ENCODE results near the gene ATP5MK.
"Not testable (repeated sequence)": the region's sequence is repeated elsewhere in the genome, so short reads cannot be mapped to it uniquely, and the experiment has no call there.

Gene ATP5MK

GRCh38 chr10:103431902-103432301 lies 35.6 kb upstream of the ATP5MK start:
- WGBS (ENCODE audit: insufficient coverage, insufficient read length) = no CpG with 5 or more reads among the region's 8 CpGs

GRCh38 chr10:103429647-103430046 lies 33.4 kb upstream of the ATP5MK start:
- WGBS (ENCODE audit: insufficient coverage, insufficient read length) = no CpG with 5 or more reads among the region's 5 CpGs

More at GRCh38 chr10:103431902-103432301, 35.6 kb upstream of the ATP5MK start:
- no peak overlapping the region for H3K27ac ChIP-seq (ENCODE audit: low read length)
- no peak for DNase-seq (ENCODE audit: low read depth, low spot score)
- no peaks in the 10 kb centered on the region for H3K9me3 ChIP-seq (ENCODE audit: control insufficient read depth, insufficient read depth, low read length)
- H3K36me3 ChIP-seq (ENCODE audit: control insufficient read depth, insufficient read depth, low read length) = peaks cover 41% of the 10 kb centered on the region; the same call in 1 of the 2 replicates
- no peaks in the 10 kb centered on the region for H3K27me3 ChIP-seq (ENCODE audit: control insufficient read depth, insufficient read depth, low read length)
- no peaks in the 10 kb centered on the region for H3K4me1 ChIP-seq (ENCODE audit: control insufficient read depth, insufficient read depth, low read length)
- H3K4me3 ChIP-seq (ENCODE audit: low read length) = no peak overlapping the region

GRCh38 chr10:103428989-103429643 lies 32.8 kb upstream of the ATP5MK start:
- Histone ChIP-seq H3K4me1 (ENCODE audit: control insufficient read depth, insufficient read depth, low read length) (no peaks in the 10 kb centered on the region), H3K4me3 (ENCODE audit: low read length) (no peak overlapping the region), H3K9me3 (ENCODE audit: control insufficient read depth, insufficient read depth, low read length) (no peaks in the 10 kb centered on the region), H3K27me3 (ENCODE audit: control insufficient read depth, insufficient read depth, low read length) (no peaks in the 10 kb centered on the region), H3K27ac (ENCODE audit: low read length) (no peak overlapping the region), H3K36me3 (ENCODE audit: control insufficient read depth, insufficient read depth, low read length) (peaks cover 37% of the 10 kb centered on the region)
- no peak for DNase-seq (ENCODE audit: low read depth, low spot score)
- WGBS (ENCODE audit: insufficient coverage, insufficient read length) = no CpG with 5 or more reads among the region's 5 CpGs

More at GRCh38 chr10:103429647-103430046, 33.4 kb upstream of the ATP5MK start:
- Histone ChIP-seq H3K36me3 (ENCODE audit: control insufficient read depth, insufficient read depth, low read length) (peaks cover 40% of the 10 kb centered on the region), H3K27me3 (ENCODE audit: control insufficient read depth, insufficient read depth, low read length) (no peaks in the 10 kb centered on the region), H3K4me3 (ENCODE audit: low read length) (no peak overlapping the region), H3K27ac (ENCODE audit: low read length) (no peak overlapping the region), H3K4me1 (ENCODE audit: control insufficient read depth, insufficient read depth, low read length) (no peaks in the 10 kb centered on the region), H3K9me3 (ENCODE audit: control insufficient read depth, insufficient read depth, low read length) (no peaks in the 10 kb centered on the region)
- DNase-seq (ENCODE audit: low read depth, low spot score) = no peak

GRCh38 chr10:103427866-103428265 lies 31.6 kb upstream of the ATP5MK start:
- no CpG with 5 or more reads among the region's 9 CpGs for WGBS (ENCODE audit: insufficient coverage, insufficient read length)
- no peak for DNase-seq (ENCODE audit: low read depth, low spot score)
- no peaks in the 10 kb centered on the region for H3K4me1 ChIP-seq (ENCODE audit: control insufficient read depth, insufficient read depth, low read length)
- no peak overlapping the region for H3K4me3 ChIP-seq (ENCODE audit: low read length)
- no peak overlapping the region for H3K27ac ChIP-seq (ENCODE audit: low read length)
- no peaks in the 10 kb centered on the region for H3K9me3 ChIP-seq (ENCODE audit: control insufficient read depth, insufficient read depth, low read length)
- peaks cover 42% of the 10 kb centered on the region for H3K36me3 ChIP-seq (ENCODE audit: control insufficient read depth, insufficient read depth, low read length)
- H3K27me3 ChIP-seq (ENCODE audit: control insufficient read depth, insufficient read depth, low read length) = no peaks in the 10 kb centered on the region

- no peaks in the 10 kb centered on the region for H3K27me3 ChIP-seq (ENCODE audit: control insufficient read depth, insufficient read depth, low read length)
- peaks cover 44% of the 10 kb centered on the region for H3K36me3 ChIP-seq (ENCODE audit: control insufficient read depth, insufficient read depth, low read length)
- H3K9me3 ChIP-seq (ENCODE audit: control insufficient read depth, insufficient read depth, low read length) = no peaks in the 10 kb centered on the region
- no peak overlapping the region for H3K4me3 ChIP-seq (ENCODE audit: low read length)
- no peaks in the 10 kb centered on the region for H3K4me1 ChIP-seq (ENCODE audit: control insufficient read depth, insufficient read depth, low read length)
- DNase-seq (ENCODE audit: low read depth, low spot score) = no peak
- WGBS (ENCODE audit: insufficient coverage, insufficient read length) = no CpG with 5 or more reads among the region's 5 CpGs
- no peak overlapping the region for H3K27ac ChIP-seq (ENCODE audit: low read length)
These were observed 27.5 kb upstream of the ATP5MK start for GRCh38 chr10:103423748-103424147.

- H3K27me3 ChIP-seq (ENCODE audit: control insufficient read depth, insufficient read depth, low read length) = no peaks in the 10 kb centered on the region
- no peak for DNase-seq (ENCODE audit: low read depth, low spot score)
- no peaks in the 10 kb centered on the region for H3K4me1 ChIP-seq (ENCODE audit: control insufficient read depth, insufficient read depth, low read length)
- H3K9me3 ChIP-seq (ENCODE audit: control insufficient read depth, insufficient read depth, low read length) = no peaks in the 10 kb centered on the region
- H3K27ac ChIP-seq (ENCODE audit: low read length) = no peak overlapping the region
- no peak overlapping the region for H3K4me3 ChIP-seq (ENCODE audit: low read length)
- WGBS (ENCODE audit: insufficient coverage, insufficient read length) = no CpG with 5 or more reads among the region's 4 CpGs
- peaks cover 54% of the 10 kb centered on the region for H3K36me3 ChIP-seq (ENCODE audit: control insufficient read depth, insufficient read depth, low read length)
These were observed 22.8 kb upstream of the ATP5MK start for GRCh38 chr10:103419101-103419500.

GRCh38 chr10:103417601-103418000 lies 21.3 kb upstream of the ATP5MK start:
- Histone ChIP-seq H3K27ac (ENCODE audit: low read length) (no peak overlapping the region), H3K4me1 (ENCODE audit: control insufficient read depth, insufficient read depth, low read length) (no peaks in the 10 kb centered on the region), H3K27me3 (ENCODE audit: control insufficient read depth, insufficient read depth, low read length) (no peaks in the 10 kb centered on the region), H3K4me3 (ENCODE audit: low read length) (no peak overlapping the region), H3K36me3 (ENCODE audit: control insufficient read depth, insufficient read depth, low read length) (peaks cover 56% of the 10 kb centered on the region), H3K9me3 (ENCODE audit: control insufficient read depth, insufficient read depth, low read length) (no peaks in the 10 kb centered on the region)
- no CpG with 5 or more reads among the region's 5 CpGs for WGBS (ENCODE audit: insufficient coverage, insufficient read length)
- DNase-seq (ENCODE audit: low read depth, low spot score) = no peak

- not testable (repeated sequence) for H3K4me3 ChIP-seq (ENCODE audit: low read length); H3K9me3 ChIP-seq (ENCODE audit: control insufficient read depth, insufficient read depth, low read length); DNase-seq (ENCODE audit: low read depth, low spot score); H3K4me1 ChIP-seq (ENCODE audit: control insufficient read depth, insufficient read depth, low read length); H3K27ac ChIP-seq (ENCODE audit: low read length); H3K27me3 ChIP-seq (ENCODE audit: control insufficient read depth, insufficient read depth, low read length)
- H3K36me3 ChIP-seq (ENCODE audit: control insufficient read depth, insufficient read depth, low read length) = peaks cover 58% of the 10 kb centered on the region
- WGBS (ENCODE audit: insufficient coverage, insufficient read length) = no CpG with 5 or more reads among the region's 5 CpGs
These were observed 20.8 kb upstream of the ATP5MK start for GRCh38 chr10:103417148-103417469.

GRCh38 chr10:103416436-103417147 lies 20.3 kb upstream of the ATP5MK start:
- no CpG with 5 or more reads among the region's 8 CpGs for WGBS (ENCODE audit: insufficient coverage, insufficient read length)
- no peak overlapping the region for H3K4me3 ChIP-seq (ENCODE audit: low read length)
- DNase-seq (ENCODE audit: low read depth, low spot score) = no peak
- H3K4me1 ChIP-seq (ENCODE audit: control insufficient read depth, insufficient read depth, low read length) = no peaks in the 10 kb centered on the region
- no peaks in the 10 kb centered on the region for H3K9me3 ChIP-seq (ENCODE audit: control insufficient read depth, insufficient read depth, low read length)
- peaks cover 58% of the 10 kb centered on the region for H3K36me3 ChIP-seq (ENCODE audit: control insufficient read depth, insufficient read depth, low read length)
- H3K27ac ChIP-seq (ENCODE audit: low read length) = no peak overlapping the region
- no peaks in the 10 kb centered on the region for H3K27me3 ChIP-seq (ENCODE audit: control insufficient read depth, insufficient read depth, low read length)

GRCh38 chr10:103415581-103415980 lies 19.3 kb upstream of the ATP5MK start:
- H3K27ac ChIP-seq (ENCODE audit: low read length) = no peak overlapping the region
- no peaks in the 10 kb centered on the region for H3K27me3 ChIP-seq (ENCODE audit: control insufficient read depth, insufficient read depth, low read length)
- no peaks in the 10 kb centered on the region for H3K4me1 ChIP-seq (ENCODE audit: control insufficient read depth, insufficient read depth, low read length)
- DNase-seq (ENCODE audit: low read depth, low spot score) = no peak
- no peak overlapping the region for H3K4me3 ChIP-seq (ENCODE audit: low read length)
- no CpG with 5 or more reads among the region's 8 CpGs for WGBS (ENCODE audit: insufficient coverage, insufficient read length)
- H3K9me3 ChIP-seq (ENCODE audit: control insufficient read depth, insufficient read depth, low read length) = no peaks in the 10 kb centered on the region
- H3K36me3 ChIP-seq (ENCODE audit: control insufficient read depth, insufficient read depth, low read length) = peaks cover 58% of the 10 kb centered on the region

- Histone ChIP-seq H3K9me3 (ENCODE audit: control insufficient read depth, insufficient read depth, low read length) (no peaks in the 10 kb centered on the region), H3K4me1 (ENCODE audit: control insufficient read depth, insufficient read depth, low read length) (no peaks in the 10 kb centered on the region), H3K27ac (ENCODE audit: low read length) (no peak overlapping the region), H3K27me3 (ENCODE audit: control insufficient read depth, insufficient read depth, low read length) (no peaks in the 10 kb centered on the region), H3K36me3 (ENCODE audit: control insufficient read depth, insufficient read depth, low read length) (peaks cover 53% of the 10 kb centered on the region), H3K4me3 (ENCODE audit: low read length) (no peak overlapping the region)
- WGBS (ENCODE audit: insufficient coverage, insufficient read length) = no CpG with 5 or more reads among the region's 2 CpGs
- no peak for DNase-seq (ENCODE audit: low read depth, low spot score)
These were observed 17.3 kb upstream of the ATP5MK start for GRCh38 chr10:103413564-103413963.

Measured in iPS DF 6.9 (cell line).